Measurements from ENCODE around the gene ERBIN.
A peak's percentile ranks its signal among the peaks of the same experiment; 100 is the strongest.
"Not testable (repeated sequence)": the region's sequence is repeated elsewhere in the genome, so short reads cannot be mapped to it uniquely, and the experiment has no call there.

ERBIN gene, protein sequence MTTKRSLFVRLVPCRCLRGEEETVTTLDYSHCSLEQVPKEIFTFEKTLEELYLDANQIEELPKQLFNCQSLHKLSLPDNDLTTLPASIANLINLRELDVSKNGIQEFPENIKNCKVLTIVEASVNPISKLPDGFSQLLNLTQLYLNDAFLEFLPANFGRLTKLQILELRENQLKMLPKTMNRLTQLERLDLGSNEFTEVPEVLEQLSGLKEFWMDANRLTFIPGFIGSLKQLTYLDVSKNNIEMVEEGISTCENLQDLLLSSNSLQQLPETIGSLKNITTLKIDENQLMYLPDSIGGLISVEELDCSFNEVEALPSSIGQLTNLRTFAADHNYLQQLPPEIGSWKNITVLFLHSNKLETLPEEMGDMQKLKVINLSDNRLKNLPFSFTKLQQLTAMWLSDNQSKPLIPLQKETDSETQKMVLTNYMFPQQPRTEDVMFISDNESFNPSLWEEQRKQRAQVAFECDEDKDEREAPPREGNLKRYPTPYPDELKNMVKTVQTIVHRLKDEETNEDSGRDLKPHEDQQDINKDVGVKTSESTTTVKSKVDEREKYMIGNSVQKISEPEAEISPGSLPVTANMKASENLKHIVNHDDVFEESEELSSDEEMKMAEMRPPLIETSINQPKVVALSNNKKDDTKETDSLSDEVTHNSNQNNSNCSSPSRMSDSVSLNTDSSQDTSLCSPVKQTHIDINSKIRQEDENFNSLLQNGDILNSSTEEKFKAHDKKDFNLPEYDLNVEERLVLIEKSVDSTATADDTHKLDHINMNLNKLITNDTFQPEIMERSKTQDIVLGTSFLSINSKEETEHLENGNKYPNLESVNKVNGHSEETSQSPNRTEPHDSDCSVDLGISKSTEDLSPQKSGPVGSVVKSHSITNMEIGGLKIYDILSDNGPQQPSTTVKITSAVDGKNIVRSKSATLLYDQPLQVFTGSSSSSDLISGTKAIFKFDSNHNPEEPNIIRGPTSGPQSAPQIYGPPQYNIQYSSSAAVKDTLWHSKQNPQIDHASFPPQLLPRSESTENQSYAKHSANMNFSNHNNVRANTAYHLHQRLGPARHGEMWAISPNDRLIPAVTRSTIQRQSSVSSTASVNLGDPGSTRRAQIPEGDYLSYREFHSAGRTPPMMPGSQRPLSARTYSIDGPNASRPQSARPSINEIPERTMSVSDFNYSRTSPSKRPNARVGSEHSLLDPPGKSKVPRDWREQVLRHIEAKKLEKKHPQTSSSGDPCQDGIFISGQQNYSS (N-terminal part only)

DNA sequence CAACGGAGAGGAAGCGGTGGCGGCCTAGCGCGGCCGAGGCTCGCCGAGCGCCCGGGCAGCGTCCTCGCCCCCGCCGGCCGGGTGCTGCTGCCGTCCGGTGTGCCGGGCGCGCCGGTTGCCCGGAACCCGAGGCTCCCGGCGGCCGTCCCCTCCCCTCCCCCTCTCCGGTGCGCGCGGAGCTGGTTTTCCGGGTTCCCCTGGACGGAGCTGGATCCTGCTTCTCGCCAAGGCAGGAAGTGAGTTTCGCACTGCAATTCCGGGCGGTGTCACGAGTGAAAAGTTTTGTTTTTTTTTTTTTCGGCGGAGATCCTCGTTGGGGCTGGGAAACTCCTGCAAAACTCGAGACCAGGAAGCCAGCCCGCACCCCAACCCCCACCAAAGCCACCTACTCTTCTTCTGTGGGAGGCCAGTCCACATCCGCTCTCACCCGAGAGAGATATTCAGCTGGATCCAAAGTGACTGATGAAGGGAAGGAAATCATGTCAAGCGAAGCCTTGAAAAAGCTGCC is at the start of gene ERBIN:
Gene ERBIN (plus strand): TSS at position 300 of the 508 bp plus-strand sequence. CDS start 66,144 bp downstream, outside the sequence.
- peak; percentile 71 for DNase-seq

DNA sequence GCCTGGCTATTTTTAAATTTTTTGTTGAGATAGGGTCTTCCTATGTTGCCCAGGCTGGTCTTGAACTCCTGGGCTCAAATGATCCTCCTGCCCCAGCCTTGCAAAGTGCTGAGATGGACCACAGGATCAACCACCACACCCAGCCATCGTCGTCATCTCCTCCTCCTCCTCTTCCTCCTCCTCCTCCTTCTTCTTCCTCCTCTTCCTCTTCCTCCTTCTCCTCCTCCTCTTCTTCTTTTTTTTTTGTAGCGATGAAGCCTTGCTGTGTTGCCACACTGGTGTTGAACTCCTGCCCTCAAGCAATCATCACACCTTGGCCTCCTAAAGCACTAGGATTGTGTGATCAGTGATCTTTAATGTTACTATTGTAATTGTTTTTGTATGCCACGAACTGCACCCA is 49.4 kb upstream of the ERBIN start:
- DNase-seq: no peak

DNA sequence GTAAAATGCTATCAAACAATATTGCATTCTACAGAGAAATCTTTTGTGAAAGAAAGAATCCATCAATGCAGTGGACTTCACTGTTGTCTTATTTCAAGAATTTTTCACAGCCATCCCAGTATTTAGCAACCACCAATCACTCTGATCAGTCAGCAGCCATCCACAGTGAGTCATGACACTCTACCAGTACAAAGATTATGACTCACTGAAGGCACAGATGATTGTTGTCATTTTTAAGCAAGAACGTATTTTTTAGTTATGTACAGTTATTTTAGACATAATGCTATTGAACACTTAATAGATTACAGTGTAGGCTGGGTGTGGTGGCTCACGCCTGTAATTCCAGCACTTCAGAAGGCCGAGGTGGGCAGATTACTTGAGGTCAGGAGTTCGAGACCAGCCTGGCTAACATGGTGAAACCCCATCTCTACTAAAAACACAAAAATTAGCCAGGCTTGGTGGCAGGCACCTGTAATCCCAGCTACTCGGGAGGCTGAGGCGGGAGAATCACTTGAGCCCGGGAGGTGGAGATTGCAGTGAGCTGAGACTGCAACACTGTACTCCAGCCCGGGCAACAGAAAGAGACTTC is 46.6 kb upstream of the ERBIN start:
- DNase-seq: not testable (repeated sequence)

DNA sequence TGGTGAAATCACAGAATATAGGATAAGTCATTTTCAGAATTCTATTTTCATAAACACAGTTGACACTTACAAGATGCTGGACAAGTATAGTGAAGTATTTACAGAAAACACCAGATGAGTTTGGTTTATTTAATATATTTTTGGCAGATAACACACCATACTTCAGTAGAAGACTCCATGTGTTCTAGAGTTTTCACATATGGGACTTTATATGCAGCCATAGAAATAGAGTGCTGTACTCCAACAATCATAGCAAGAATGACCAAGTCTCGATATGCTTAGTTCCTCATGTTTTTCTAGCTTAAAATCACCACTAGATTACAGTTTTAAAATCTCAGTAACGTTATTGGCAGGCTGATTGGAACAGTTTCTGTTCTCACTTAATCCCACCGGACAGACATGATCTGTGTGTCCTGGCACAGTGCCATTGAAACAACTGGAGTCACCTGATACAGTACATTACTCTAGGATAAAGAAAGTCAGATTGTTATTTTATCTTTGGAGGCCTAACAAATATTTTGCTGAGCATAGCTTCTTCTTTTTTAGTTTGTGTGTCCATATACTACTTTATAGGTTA is 45.8 kb upstream of the ERBIN start:
- DNase-seq: no peak

DNA sequence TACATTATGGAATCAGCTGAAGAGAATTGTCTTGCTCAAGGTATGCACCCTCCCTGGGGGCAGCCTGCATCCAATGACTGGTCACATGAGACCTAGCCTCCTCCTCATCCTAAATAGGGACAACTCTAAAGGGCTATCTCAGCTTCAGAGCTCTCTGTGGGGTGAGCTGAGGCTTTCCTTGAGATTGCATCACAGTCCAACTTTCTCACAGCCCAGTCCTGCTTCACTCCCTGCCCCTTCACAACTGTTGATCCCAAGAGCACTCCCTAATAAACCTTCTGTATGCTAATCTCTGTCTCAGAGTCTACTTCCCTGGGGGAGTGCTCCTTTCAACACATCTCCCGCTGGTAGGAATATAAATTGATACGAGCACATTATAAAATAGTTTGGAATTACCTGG is 44.1 kb upstream of the ERBIN start:
- DNase-seq: no peak

DNA sequence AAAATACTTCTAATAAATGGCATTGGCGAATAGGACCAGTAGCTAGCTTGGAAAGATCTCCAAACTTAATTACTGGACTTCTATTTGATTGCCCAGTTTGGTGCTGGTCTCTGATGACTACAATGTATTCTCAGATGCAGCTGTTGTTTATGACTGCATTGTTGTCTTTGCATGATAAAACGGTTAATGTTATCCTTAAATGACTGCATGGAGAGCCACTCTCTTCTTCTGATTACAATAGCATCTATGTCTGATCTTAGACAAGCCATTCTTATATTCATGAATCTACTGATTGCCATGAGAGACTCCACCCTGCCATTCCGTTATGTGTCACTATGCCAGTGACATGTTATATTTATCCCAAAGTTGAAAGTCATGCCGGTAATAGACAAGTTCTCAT is 42.9 kb upstream of the ERBIN start:
- DNase-seq: no peak

DNA sequence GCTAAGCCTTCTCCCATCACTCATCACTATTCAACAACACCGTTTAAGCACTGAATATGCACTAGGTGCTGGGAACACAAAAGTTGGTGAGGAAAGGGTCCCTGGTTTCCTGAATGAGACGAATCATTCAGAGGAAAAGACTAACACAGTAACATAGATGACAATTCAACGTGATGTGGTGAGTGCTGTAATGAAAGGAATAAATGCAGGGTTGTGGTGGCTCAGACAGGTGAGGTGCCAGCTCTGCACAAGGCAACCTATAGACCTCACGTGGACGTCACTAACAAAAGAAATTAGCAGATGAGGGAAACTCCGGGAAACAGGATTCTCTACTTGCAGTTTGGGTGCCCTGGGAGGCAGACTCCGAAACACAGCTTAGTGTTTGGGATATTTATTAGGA is 40.0 kb upstream of the ERBIN start:
- no peak for DNase-seq

DNA sequence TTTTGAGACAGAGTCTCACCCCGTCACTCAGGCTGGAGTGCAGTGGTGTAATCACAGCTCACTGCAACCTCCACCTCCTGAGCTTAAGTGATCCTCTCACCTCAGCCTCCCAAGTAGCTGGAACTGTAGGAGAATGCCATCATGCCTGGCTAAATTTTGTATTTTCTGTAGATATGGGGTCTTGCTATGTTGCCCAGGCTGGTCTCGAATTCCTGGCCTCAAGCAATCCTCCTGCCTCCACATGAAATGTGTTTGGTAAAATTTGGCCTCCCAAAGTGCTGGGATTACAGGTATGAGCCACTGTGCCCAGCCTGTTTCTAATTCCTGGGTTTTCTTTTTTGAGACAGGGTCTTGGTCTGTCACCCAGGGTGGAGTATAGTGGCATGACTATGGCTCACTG is 34.4 kb upstream of the ERBIN start:
- not testable (repeated sequence) for DNase-seq

DNA sequence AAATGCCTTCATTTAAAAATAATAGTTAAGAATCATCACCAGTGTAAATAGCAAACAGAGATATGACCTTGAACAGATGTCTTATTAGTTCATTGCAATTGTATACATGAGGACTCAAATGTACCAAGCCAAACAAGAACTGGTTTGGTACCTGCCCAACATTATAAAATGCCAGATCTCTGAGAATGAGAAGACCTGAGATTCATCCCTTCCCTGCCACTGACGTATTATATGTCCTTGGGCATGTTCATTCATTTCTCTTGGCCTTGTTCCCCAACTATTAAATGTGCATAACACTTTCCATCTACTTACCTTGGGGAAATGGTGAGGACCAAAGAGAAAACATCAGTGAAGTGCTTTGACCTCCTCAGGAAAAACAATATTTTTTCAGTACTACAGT is 33.6 kb upstream of the ERBIN start:
- DNase-seq: no peak

DNA sequence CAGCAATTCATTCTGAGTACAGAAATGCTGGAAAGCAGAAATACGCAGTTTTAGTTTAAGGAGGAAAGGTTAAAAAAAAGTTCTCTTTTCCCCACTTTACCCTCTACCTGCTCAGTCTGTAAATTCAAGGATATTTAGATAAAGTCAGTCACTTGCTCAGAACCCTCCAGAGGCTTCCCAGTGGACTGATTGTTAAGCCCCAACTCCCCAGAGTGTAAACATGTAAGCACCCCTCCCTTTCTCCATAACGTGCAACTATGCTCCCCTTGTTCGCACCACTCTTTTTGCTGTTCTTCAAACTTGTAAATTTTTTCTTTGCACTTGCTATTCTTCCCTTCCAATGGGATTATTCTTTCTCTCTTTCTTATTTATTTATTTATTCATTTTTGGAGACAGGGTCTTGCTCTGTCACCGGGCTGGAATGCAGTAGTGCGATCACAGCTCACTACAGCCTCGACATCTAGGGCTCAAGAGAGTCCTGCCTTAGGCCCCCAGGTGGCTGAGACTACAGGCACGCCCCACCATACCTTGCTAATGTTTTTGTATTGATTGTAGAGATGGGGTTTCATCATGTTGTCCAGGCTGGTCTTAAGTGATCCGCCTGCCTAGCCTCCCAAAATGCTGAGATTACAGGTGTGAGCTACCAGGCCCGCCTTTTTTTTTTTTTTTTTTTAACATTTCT is 32.5 kb upstream of the ERBIN start:
- DNase-seq: no peak

DNA sequence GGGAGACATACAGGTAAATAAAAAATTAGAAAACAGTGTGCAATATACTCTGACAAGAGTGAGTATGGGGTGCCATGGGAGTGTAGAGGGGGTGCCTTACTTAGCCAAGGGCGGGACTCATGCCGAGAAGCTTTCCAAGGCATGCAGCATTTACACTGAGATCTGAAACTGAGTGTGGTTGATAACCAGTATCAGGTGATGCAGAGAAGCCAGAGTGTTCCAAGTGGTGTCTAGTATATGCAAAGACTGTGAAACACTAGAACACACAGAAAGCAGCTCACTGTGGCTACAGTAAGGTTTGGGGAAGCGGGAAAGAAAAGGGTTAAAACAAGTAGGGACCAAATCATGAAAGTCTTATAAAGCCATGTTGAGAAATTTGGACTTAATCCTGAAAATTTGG is 30.5 kb upstream of the ERBIN start:
- no peak for DNase-seq

DNA sequence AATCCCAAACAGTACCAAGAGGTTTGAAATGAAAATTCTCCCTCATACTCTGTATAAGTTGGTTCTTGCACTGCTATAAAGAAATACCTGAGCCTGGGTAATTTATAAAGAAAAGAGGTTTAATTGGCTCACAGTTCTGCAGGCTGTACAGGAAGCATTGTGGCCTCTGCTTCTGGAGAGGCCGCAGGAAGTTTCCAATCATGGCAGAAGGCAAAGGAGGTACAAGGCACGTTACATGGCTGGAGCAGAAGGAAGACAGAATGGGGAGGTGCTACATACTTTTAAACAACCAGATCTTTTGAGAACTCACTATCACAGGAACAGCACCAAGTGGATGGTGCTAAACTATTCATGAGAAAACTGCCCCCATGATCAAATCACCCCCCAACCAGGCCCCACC is 25.6 kb upstream of the ERBIN start:
- DNase-seq: no peak

DNA sequence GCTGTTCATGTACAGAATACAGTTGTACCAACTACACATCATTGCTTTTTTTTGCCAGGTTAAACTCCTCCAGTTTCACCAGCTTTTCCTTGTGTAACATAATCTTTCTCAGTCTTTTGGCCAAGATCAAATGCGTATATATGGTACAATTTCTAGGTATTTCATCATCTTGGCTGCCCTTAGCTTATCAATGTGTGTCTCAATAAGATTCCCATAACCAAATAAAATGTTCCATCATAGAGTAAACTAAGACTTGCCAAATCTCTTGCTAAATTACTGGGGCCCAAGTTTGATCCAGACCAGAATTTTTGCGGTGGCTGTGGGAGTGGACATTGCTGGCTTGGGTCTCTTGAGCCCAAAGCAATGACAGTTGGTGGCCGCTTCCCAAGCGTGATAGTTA is 24.3 kb upstream of the ERBIN start:
- DNase-seq: no peak

DNA sequence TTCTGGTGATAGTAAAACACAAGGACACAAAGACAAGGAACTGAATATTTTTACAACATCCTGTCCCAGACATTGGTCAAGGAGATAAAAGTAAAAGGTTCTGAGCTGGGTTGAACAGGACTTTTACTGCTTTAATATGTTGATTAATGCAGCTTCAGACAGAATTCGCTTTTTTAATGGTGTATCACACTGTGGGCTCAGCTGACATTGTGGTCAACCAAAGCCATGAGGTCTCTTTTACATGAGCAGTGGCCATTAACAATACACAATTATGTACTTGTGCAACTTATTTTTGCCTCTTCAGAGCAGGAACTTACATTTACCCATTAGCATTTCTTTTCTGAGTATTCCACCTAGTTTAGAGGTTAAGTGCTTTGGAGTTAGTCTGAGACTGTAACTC is 22.8 kb upstream of the ERBIN start:
- no peak for DNase-seq

DNA sequence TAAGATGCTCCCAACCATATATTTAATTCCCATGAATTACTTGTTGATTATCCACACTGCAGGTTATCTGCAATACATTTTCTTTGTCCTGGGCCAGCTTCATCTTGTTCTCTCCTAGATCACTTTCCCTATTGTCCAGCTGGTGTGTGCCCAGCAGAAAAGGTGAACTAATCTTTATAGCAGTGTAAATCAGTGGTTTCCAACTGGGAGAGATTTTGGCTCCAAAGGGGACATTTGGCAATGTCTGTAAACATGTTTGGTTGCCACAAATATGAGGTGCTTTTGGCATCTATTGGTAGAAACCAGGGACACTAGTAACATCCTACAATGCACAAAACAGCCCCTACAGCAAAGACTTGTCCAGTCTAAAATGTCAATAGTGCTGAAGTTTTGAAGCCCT is 20.1 kb upstream of the ERBIN start:
- DNase-seq: no peak

DNA sequence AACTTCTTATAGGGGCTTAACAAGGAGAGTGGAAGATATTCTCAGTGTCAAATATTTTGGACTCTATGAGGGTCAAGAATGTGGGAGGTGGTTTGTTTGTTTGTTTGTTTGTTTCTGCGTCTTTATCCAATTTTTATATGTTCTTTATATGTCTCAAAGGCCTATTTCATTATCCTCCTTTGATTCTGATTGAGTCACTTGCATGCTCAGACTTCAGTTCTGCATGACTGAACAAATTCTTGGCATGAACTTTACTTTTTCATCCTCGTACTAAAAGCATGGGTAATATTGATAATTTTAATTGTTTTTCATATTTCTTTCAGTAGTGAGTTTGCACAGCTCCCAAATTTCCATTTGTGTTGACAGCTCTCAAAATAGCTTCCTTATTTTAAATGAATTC is 19.2 kb upstream of the ERBIN start:
- DNase-seq: no peak

DNA sequence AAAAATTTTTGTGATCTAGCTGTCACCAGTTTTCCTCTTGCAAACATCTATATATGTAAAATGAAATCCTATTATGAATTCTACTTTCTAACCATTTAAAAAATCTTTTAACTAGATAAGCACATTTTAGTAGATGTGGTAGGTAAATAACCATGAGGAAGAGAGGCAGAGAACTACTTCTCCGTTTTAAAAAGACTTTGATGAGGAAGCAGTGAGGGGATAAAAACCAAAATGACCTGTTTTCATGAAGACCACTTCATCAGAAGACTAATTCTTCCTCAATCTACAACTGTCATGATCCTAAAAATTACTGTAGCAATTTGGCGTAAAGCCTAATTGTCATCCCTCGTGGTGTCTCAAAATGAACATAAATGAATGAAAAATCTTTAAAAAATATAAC is 15.7 kb upstream of the ERBIN start:
- DNase-seq: no peak

DNA sequence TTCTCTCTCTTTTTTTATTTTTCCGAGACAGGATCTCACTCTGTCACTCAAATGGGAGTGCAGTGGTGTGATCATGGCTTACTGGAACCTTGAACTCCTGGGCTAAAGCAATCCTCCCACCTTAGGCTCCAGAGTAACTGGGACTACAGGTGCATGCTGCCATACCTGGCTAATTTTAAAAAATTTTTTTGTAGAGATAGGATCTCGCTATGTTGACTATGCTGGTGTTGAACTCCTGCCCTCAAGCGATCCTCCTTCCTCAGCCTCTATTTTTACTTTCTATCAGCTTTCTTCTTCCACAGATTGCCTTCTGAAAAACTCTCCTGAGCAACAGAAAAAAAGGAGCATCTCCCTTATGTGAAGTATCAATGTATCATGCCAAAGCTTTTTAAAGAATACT is 14.1 kb upstream of the ERBIN start:
- DNase-seq: no peak

DNA sequence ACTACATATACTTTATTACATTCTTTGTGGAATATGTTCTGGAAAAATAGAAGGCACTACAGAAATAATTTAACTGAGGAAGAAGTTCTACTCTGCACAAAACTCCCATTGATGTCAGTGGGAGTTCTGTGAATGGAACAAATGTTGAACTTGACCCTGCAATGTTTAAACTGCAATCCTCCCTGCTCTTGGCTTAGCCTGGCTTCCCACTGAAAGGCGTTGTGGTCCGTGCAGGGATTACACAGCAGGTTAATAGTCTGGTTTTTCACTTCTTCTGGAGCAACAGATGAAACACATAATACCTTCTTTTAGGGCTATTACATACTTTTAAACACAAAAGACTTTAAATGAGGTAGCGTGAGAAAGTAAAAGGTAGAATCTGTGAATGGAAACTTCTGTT is 12.9 kb upstream of the ERBIN start:
- DNase-seq: no peak

DNA sequence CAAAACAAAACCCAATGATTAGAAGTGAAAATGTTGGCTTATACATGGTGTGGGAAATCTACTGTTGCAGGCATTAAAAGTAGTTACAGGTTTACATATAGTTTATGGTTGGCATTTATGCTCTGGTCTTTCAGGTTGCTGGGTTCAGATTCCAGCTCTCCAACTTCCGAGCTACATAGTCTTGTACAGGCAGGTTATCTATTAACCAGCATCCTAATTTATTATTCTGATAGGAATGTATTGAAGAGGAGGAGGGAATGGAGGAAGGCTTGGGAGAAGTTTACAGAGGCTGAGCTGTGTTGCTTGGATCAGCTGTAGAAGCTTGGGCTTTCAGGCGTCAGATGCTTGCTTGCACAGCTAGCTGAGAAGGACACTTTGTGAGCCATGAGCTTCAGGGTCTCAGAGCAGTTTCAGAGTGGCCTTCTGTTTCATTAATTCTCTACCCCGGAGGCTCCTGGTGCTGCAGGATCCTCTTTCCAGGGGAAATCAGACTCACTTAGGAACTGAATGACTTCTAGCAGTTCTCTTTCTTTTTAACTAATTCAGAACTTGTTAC is 11.7 kb upstream of the ERBIN start:
- DNase-seq: no peak

DNA sequence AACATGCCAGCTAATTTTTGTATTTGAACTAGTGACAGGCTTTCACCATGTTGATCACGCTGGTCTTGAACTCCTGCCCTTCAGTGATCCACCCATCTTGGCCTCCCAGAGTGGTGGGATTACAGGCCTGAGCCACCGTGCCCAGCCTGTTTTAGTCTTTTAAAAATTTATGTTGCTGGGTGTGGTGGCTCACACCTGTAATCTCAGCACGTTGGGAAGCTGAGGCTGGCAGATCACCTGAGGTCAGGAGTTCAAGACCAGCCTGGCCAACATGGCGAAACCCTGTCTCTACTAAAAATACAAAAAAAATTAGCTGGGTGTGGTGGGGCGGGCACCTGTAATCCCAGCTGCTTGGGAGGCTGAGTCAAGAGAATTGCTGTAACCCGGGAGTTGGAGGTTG is 10.7 kb upstream of the ERBIN start:
- not testable (repeated sequence) for DNase-seq

All from NCI-H146 (cell line).